ENCODE measurements around the gene CCDC77. TPM values are rescaled to one million over a fixed set of nuclear protein-coding genes. Genes with fewer than 3 reads are reported as not detected.
A peak's percentile ranks its signal among the peaks of the same experiment; 100 is the strongest.

Gene CCDC77
- total RNA-seq, 1 experiment from 2014 or later = 16.8 TPM

GRCh38 chr12:460261-461230 lies 59.1 kb downstream of the CCDC77 start:
- peaks cover 39% of the 10 kb centered on the region for H3K4me1 Mint-ChIP-seq (ENCODE audit: low read depth, unreplicated experiment)
- no peak overlapping the region for H3K27ac Mint-ChIP-seq (ENCODE audit: unreplicated experiment)
- no TSS peak for BruUV-seq (replicated peaks)
- TF ChIP-seq CTCF (IDR thresholded peaks at IDR 0.05; ENCODE audit: unreplicated experiment) = no peak
- DNase-seq = no peak
- peaks cover 21% of the 10 kb centered on the region for H3K36me3 Mint-ChIP-seq (ENCODE audit: insufficient read depth, unreplicated experiment)
- peaks cover 61% of the 10 kb centered on the region for H3K27me3 Mint-ChIP-seq (ENCODE audit: unreplicated experiment)
- H3K4me3 Mint-ChIP-seq (ENCODE audit: low read depth, unreplicated experiment) = peak overlapping the region; percentile 67
- CTCF ChIA-PET = interaction anchor here (1.1 kb wide), 1 partner anchor 78 kb away, joined by 3 read pairs; no protein-coding TSS in a partner anchor
- intact Hi-C loops (cut with micrococcal nuclease; ENCODE audit: unreplicated experiment) = loop anchor here (5.0 kb wide), 1 partner anchor 42 kb away; no protein-coding TSS in a partner anchor
- H3K9me3 Mint-ChIP-seq (ENCODE audit: low read depth, unreplicated experiment) = no peaks in the 10 kb centered on the region

- H3K4me3 Mint-ChIP-seq (ENCODE audit: low read depth, unreplicated experiment) = peak overlapping the region; percentile 67
- TSS peak; percentile 48 for BruUV-seq (replicated peaks)
Observed at GRCh38 chr12:461425-461824, 60.0 kb downstream of the CCDC77 start.

GRCh38 chr12:462936-463705 lies 61.7 kb downstream of the CCDC77 start:
- intact Hi-C loops (cut with micrococcal nuclease; ENCODE audit: unreplicated experiment) = loop anchor here (2.0 to 5.0 kb wide), 2 partner anchors 39 to 76 kb away; no protein-coding TSS in a partner anchor
- CTCF ChIA-PET = interaction anchor here (0.9 to 1.8 kb wide), 2 partner anchors 10 to 74 kb away, joined by 3 to 7 read pairs; no protein-coding TSS in a partner anchor
- Mint-ChIP-seq H3K4me1 (ENCODE audit: low read depth, unreplicated experiment) (peaks cover 39% of the 10 kb centered on the region), H3K27ac (ENCODE audit: unreplicated experiment) (no peak overlapping the region), H3K9me3 (ENCODE audit: low read depth, unreplicated experiment) (no peaks in the 10 kb centered on the region), H3K36me3 (ENCODE audit: insufficient read depth, unreplicated experiment) (peaks cover 17% of the 10 kb centered on the region), H3K27me3 (ENCODE audit: unreplicated experiment) (peaks cover 36% of the 10 kb centered on the region), H3K4me3 (ENCODE audit: low read depth, unreplicated experiment) (peak overlapping the region; percentile 2)
- BruUV-seq (replicated peaks) = no TSS peak
- peak; percentile 67 for DNase-seq
- TF ChIP-seq CTCF (IDR thresholded peaks at IDR 0.05; ENCODE audit: unreplicated experiment) = no peak

More at GRCh38 chr12:461425-461824, 60.0 kb downstream of the CCDC77 start:
- no peak for DNase-seq
- H3K27me3 Mint-ChIP-seq (ENCODE audit: unreplicated experiment) = peaks cover 52% of the 10 kb centered on the region
- peaks cover 39% of the 10 kb centered on the region for H3K4me1 Mint-ChIP-seq (ENCODE audit: low read depth, unreplicated experiment)
- intact Hi-C loops (cut with micrococcal nuclease; ENCODE audit: unreplicated experiment) = loop anchor here (5.0 kb wide), 1 partner anchor 41 kb away; no protein-coding TSS in a partner anchor
- no peaks in the 10 kb centered on the region for H3K9me3 Mint-ChIP-seq (ENCODE audit: low read depth, unreplicated experiment)
- peaks cover 21% of the 10 kb centered on the region for H3K36me3 Mint-ChIP-seq (ENCODE audit: insufficient read depth, unreplicated experiment)
- no peak for TF ChIP-seq CTCF (IDR thresholded peaks at IDR 0.05; ENCODE audit: unreplicated experiment)
- CTCF ChIA-PET = interaction anchor here (1.1 kb wide), 1 partner anchor 78 kb away, joined by 3 read pairs; no protein-coding TSS in a partner anchor
- no peak overlapping the region for H3K27ac Mint-ChIP-seq (ENCODE audit: unreplicated experiment)

All from Calu3 (cell line).